Activated CD4-positive, alpha-beta T cell treated with anti-CD3 and anti-CD28 coated beads, Interleukin-10, Interleukin-2, amounts not matched to agents 100 ng/mL and 50 ng/mL, durations not matched to agents 16 hours and 8 hours (primary cell): ENCODE data around the gene SLC6A1.
"Not testable (repeated sequence)": the region's sequence is repeated elsewhere in the genome, so short reads cannot be mapped to it uniquely, and the experiment has no call there.

ENCODE experiments used
- DNase-seq: peaks from one replicate; pipeline ENCODE4 v3.0.0-alpha.2; 2020

The SLC6A1 gene

DNA sequence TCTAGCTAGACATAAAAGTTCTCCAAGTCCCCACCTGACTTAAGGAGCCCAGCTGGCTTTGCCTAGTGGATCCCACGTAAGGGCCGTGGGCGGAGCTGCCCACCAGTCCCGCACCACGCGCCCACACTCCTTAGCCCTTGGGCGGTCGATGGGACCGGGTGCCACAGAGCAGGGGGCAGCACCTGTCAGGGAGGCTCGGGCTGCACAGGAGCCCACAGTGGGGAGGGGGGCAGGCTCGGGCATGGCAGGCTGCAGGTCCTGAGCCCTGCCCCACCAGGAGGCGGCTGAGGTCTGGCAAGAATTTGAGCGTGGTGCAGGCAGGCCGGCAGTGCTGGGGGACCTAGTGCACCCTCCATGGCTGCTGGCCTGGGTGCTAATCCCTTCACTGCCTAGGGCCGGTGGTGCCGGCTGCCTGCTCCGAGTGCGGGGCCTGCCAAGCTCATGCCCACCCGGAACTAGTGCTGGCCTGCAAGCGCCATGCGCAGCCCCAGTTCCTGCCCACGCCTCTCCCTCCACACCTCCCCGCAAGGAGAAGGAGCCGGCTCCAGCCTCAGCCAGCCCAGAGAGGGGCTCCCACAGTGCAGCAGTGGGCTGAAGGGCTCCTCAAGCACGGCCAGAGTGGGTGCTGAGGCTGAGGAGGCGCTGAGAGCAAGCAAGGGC, 78.7 kb downstream of the SLC6A1 start:
- DNase-seq: no peak

DNA sequence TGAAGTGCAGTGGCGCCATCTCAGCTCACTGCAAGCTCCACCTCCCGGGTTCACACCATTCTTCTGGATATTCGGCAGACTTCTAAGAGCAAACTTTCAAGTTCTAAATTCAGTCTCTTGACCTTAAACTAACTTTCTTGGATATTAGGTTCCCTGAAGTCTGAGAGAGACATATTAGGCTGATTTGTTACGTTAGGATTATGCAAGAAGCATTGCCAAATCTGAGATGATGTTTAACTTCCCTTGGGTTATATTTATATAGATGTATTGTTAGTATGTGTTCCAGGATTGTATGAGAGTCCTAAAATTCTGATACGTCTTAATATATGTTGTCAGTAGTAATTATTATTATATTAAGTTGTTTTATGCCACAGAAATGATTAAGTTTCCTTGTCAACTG, 80.1 kb downstream of the SLC6A1 start:
- no peak for DNase-seq

DNA sequence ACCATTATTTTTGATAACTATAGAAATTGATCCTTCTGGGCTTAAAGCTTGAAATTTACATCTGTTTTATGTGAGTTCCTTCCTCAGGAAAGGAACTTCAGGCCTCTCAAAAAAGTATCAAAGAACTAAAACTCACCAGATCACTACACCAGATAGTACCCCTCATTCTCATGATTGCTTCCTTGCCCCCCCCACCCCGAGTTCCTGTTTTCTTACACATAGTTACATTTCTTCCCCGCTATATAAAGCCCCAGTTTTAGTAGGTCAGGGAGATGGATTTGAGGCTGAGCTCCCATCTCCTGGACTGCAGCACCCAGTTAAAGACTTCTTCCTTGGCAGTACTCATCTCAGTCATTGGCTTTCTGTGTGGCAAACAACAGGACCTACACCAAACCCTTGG, 81.5 kb downstream of the SLC6A1 start:
- DNase-seq: no peak

DNA sequence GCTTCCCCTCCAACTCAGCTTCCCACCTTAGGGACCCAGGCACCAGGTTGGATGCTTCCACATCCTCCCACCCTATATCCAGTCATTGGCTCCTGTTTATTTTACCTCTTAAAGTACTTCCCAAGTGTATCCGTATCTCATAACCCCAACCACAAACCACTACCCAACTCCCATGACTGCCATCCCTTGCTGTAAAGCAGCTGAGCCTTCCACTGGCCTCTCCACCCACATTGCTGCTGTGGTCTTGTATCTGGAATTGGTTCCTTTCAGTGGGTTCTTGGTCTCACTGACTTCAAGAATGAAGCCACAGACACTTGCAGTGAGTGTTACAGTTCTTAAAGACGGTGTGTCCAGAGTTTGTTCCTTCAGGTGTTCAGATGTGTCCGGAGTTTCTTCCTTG, 81.9 kb downstream of the SLC6A1 start:
- no peak for DNase-seq

DNA sequence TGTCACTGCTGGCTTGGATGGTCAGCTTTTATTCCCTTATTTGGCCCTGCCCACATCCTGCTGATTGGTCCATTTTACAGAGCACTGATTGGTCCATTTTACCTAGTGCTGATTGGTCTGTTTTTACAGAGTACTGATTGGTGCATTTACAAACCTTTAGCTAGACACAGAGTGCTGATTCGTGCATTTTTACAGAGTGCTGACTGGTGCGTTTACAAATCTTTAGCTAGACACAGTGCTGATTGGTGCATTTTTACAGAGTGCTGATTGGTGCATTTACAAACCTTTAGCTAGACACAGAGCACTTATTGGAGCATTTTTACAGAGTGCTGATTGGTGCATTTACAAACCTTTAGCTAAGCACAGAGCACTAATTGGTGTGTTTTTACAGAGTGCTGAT, 82.6 kb downstream of the SLC6A1 start:
- DNase-seq: not testable (repeated sequence)

DNA sequence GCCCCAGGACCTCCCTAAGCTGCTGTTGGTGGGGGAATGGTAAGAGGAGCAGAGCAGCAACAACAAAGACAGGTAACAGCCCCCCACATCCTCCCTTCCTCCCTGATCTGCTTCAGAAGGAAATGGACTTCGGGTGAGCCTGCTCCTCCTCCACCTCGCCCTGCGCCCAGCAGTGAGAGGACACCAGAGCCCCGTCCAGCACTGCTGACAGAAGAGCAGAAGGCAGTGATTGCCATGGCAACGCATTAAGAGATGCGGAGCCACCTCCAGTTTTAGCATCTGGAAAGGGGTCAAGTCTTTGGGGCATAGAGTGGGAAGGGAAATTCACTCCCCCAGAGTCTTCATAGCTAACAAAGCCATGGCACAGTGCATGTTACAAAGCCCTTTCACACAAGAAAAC, 84.2 kb downstream of the SLC6A1 start:
- no peak for DNase-seq

DNA sequence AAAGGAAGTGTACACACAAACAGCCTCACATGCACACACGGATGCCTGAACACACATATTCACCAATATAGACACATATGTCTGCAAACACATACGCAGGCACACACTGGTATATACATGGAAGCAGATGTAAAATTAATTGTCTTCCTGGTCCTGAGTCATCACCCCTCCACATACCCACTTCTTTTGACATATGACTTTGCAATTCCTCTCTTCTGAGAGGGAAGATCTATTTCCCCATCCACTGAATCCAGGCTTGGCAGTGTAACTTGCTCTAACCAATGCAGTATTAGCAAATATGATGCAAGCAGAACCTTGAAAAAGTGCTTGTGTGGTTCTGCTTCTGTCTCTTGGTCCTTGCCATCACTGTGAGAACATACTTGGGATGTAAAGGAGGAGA, 84.9 kb downstream of the SLC6A1 start:
- DNase-seq: no peak

DNA sequence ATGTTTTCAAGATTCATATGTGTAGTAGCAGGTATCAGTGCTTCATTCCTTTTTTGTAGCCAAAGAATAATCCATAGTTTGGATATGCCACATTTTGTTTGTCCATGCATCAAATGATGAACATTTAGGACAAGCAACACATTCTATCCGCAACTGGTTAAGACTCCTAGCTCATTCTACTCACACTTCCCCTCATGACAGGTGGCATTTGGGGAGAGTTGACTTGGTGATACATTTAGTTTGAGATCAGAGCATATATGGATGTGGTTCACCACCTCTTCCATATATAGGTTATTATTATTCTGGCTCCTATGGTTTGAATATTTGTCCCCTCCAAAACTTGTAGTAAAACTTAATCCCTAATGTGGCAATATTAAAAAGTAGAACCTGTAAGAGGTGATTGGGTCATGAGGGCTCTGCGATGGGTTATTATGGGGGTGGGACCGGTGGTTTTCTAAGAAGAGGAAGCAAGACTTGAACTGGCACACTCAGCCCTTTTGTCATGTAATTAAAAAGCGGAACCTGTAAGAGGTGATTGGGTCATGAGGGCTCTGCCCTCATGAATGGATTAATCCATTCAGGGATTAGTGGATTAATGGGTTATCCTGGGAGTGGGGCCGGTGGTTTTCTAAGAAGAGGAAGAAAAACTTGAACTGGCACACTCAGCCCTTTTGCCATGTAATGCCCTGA, 86.4 kb downstream of the SLC6A1 start:
- no peak for DNase-seq

DNA sequence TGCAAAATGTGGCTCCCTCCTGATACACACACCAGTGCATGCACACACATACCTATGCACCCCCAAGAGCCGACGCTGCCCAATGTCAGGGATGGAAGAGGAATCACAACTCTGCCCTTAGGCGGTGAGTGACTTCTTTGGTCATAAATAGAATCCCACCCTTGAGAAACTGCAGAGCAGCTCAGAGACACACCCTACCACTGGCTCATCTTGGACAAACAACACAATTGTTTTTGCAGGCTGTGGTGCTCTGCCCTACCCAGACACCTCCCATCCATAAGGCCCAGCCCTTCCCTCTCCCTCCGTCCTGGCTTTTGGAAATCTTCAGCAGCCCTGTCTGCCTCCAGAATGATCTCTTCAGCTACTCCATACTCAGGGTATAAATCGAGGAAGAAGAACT, 87.9 kb downstream of the SLC6A1 start:
- DNase-seq: no peak

DNA sequence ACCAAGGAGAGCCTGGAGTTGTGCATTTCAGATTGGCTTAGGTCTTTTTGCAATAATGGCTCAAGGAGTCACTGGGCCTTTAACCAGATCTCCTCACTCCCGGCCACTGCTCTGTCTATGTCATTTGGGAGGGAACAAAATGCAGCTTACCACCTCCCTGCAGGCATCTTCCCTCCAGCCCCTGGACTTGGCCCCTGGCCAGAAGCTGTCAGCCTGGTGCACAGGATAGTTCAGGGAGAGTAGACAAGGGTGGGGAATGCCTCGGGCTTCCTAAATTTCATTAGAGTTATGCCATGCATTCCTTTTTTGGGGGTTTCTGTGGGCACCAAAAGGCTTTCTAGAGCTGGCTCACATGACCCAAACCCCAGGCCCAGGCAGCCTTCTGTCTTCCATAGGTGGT, 91.5 kb downstream of the SLC6A1 start:
- DNase-seq: no peak

DNA sequence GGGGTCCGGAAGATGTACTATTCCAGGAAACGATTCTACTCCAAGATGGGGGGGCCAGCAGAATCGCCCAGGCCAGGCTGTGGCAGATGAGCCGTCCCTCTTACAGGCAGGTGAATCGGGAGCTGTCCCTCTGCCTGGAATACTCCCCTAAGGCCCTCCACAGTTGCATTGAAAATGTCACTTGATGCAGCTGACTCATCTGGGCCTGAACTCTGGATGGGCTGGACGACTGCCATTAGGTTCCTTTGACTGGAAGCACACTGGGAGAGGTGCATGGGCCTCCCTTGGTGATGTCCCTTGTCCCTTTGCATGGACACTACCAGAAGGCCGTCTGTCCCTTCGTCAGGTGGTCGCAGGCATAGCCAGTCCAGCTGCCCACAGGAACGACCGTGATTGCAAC, 92.1 kb downstream of the SLC6A1 start:
- DNase-seq: no peak

DNA sequence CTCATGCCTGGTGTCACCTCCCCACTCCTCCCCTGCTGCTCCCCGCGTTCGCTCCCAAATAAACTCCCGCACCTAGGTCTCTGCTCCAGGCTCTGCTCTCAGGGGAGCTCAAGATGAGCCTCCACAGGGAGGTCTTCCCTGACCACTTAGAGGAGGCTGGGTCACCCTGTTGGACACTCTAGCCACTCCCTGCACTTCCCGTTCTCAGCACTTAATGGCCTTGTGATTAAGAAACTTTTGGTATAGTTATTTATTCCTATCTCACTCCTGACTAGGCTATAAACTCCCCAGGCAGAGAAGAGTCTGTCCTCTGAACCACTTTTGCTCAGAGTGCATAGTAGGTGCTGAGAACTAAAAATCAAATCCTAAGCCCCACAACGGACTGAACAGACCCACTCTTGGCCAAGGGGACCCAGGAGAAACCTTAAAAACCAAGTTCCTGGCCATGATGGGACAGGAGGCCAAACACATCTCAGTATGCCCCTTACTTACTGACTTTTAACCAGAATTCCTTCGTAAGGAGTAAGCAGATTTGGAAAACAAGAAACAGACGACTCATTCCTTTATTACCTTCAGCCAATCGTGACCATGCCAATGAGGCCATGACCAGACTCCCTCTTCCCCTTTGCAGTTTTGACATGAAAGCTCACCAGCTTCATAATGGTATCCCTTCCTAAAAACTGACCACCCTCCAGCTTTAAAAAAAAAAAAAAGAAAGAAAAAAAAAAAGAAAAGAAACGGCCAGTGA, 92.7 kb downstream of the SLC6A1 start:
- no peak for DNase-seq

DNA sequence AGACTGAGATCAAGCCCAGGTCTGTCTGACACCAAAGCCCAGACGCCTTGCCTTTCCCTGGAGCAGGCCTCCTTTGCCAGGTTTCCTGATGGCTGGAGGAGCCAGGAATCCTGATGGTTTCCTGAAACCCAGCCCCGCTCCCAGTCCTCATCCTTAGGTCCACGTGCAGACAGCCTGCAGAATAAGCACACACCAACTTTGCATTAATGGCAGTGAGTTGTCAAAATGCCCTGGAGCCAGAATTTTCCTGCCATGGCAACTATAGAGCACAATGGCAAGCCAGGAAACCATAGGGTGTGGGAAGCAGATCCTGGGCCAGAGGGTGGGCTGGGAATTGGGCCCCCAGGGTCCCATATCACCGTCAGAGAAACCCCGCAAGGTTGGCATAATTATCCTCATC, 94.3 kb downstream of the SLC6A1 start:
- no peak for DNase-seq

DNA sequence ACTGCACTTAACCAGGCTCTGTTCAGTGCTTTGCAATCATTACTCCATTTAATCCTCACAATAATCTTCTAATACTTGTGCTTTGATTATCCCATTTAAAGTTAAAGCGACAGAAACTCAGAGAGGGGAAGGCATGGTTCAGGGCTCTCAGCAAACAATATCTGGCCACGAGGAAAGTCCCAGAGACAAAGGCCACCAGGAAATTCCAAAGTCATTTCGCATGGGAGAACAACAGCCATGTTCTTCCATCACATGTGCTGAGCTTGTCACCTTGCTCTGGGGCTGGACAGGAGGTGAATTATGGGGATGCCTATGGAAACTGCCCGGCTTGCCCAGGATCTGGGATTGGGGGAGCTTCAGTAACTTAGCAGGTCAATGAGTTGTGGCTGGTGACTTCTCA, 95.5 kb downstream of the SLC6A1 start:
- no peak for DNase-seq

DNA sequence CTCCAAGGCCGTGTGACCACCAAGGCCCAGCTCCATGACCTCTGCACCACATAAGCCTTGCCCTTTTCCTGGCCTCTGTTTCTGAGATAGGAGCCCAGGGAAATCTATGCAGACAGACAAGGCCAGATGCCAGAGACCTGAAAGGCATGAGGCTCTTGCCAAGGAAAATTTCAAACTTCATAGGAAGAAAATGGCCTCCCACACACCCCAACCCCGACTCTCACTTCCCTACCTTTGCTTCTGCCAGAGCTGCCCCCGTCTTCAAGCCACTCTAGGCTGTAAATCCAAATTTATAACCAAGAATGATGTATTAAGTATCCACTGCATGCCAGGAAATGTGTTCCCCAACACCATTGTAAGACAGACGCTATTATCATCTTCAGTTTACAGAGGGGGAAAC, 96.3 kb downstream of the SLC6A1 start:
- DNase-seq: no peak
